NB4 (cell line): Measurements from ENCODE around the gene CEACAM6.

Experiments
- DNase-seq: peaks from one replicate; pipeline ENCODE4 v3.0.0; 2010; ENCODE audit warnings: low read depth
- H3K4me3 ChIP-seq: one replicate; pipeline ENCODE4 v1.5.1; 2011; ENCODE audit warnings: mild to moderate bottlenecking, low read depth, low read length, moderate library complexity
- CTCF ChIP-seq: IDR thresholded peaks from one replicate; pipeline ENCODE4 v1.5.1; 2012; ENCODE audit warnings: low read depth, low read length
- MAX ChIP-seq: IDR thresholded peaks from 2 replicates; pipeline ENCODE4 v1.6.1; 2011; ENCODE audit warnings: low read depth, low read length
- MYC ChIP-seq: IDR thresholded peaks from 2 replicates; pipeline ENCODE4 v1.6.1; 2011; ENCODE audit warnings: low read depth, low read length
- POLR2A ChIP-seq: IDR thresholded peaks from 2 replicates; pipeline ENCODE4 v1.6.1; 2011; ENCODE audit warnings: mild to moderate bottlenecking; ENCODE audit not compliant: insufficient read length; ENCODE audit errors: extremely low read depth

Gene CEACAM6

GRCh38 chr19:41709951-41710645 is 45.2 kb upstream of the CEACAM6 start:
- no peak for TF ChIP-seq CTCF
- TF ChIP-seq POLR2A = no peak
- no peak for TF ChIP-seq MAX
- H3K4me3 ChIP-seq = no peak overlapping the region
- no peak for DNase-seq

- no peak for DNase-seq
- TF ChIP-seq CTCF (no peak), MAX (no peak), MYC (no peak), POLR2A (no peak)
- no peak overlapping the region for H3K4me3 ChIP-seq
Observed at GRCh38 chr19:41711376-41712261, 43.7 kb upstream of the CEACAM6 start.

- DNase-seq = no peak
Observed at GRCh38 chr19:41714598-41714997, 40.7 kb upstream of the CEACAM6 start.

GRCh38 chr19:41718761-41719160 is 36.6 kb upstream of the CEACAM6 start:
- DNase-seq = no peak
- TF ChIP-seq MYC (no peak), POLR2A (no peak)
- H3K4me3 ChIP-seq = no peak overlapping the region

More at GRCh38 chr19:41714598-41714997, 40.7 kb upstream of the CEACAM6 start:
- TF ChIP-seq CTCF = no peak
- no peak for TF ChIP-seq MAX
- H3K4me3 ChIP-seq = no peak overlapping the region

GRCh38 chr19:41720103-41720502 is 35.2 kb upstream of the CEACAM6 start:
- no peak for DNase-seq
- H3K4me3 ChIP-seq = no peak overlapping the region
- TF ChIP-seq POLR2A = no peak
- TF ChIP-seq CTCF = no peak
- TF ChIP-seq MAX = no peak
- no peak for TF ChIP-seq MYC

GRCh38 chr19:41726493-41726892 is 28.8 kb upstream of the CEACAM6 start:
- no peak for DNase-seq
- TF ChIP-seq POLR2A (no peak), MYC (no peak), MAX (no peak)
- H3K4me3 ChIP-seq = no peak overlapping the region
